ENCODE data around the gene GTF2A1L.
"Not testable (repeated sequence)": the region's sequence is repeated elsewhere in the genome, so short reads cannot be mapped to it uniquely, and the experiment has no call there.

GTF2A1L gene

DNA sequence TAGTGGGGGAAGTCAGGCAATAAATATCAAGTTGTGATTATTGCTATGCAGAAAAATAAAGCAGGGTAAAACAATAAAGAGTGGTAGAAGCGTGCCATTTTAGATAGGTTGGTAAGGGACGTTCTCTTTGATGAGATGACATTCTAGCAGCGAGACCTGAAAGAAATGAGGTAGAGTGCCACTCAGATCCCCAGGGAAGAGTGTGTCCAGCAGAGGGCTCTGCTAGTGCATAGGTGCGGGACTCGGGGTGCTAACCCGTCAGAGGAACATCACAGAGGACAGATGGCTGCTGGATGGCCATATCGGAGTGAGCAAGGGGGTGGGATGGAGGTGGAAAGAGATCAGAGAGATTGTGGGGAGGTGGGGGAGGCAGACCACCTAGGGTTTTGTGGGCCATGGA lies 16.3 kb upstream of the GTF2A1L start:
- in situ Hi-C loops (cut with HindIII; ENCODE audit: low sequenced_read_pairs): no loop called here
- TF ChIP-seq, protein P1, sequence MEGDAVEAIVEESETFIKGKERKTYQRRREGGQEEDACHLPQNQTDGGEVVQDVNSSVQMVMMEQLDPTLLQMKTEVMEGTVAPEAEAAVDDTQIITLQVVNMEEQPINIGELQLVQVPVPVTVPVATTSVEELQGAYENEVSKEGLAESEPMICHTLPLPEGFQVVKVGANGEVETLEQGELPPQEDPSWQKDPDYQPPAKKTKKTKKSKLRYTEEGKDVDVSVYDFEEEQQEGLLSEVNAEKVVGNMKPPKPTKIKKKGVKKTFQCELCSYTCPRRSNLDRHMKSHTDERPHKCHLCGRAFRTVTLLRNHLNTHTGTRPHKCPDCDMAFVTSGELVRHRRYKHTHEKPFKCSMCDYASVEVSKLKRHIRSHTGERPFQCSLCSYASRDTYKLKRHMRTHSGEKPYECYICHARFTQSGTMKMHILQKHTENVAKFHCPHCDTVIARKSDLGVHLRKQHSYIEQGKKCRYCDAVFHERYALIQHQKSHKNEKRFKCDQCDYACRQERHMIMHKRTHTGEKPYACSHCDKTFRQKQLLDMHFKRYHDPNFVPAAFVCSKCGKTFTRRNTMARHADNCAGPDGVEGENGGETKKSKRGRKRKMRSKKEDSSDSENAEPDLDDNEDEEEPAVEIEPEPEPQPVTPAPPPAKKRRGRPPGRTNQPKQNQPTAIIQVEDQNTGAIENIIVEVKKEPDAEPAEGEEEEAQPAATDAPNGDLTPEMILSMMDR (IDR thresholded peaks at IDR 0.05; ENCODE audit: low read depth, low read length, missing control alignments): peak; percentile 56
- DNase-seq (ENCODE audit: low read depth): no peak
- H3K4me3 ChIP-seq (ENCODE audit: low read depth, low read length): no peak overlapping the region

DNA sequence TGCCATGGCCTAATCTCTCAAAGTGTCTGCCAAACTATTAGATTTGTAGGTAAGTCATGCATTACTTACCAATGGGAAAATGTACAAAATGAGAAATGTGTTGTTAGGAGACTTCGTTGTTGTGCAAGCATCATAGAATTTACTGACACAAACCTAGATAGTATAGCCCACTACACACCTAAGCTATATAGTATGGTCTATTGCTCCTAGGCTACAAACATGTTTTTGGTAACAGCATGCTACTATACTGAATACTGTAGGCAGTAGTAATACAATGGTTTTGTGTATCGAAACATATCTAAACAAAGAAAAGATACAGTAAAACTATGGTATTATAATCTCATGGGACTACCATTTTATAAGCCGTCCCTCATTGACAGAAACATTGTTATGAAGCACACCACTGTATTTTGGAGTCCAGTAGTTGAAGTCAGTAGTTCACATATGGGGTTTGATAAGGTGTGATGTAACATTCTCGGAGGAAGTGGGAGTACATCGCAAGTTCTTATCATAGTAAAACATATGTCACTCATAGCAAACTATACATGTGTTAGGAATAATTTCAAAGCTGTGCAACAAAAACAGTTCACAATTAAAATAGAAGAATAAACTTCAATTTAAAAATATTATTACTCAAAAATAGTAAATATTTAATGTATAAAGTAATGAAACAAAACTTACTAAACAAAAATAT lies 12.0 kb upstream of the GTF2A1L start:
- TF ChIP-seq, protein P1 (IDR thresholded peaks at IDR 0.05; ENCODE audit: low read depth, low read length, missing control alignments): no peak
- in situ Hi-C loops (cut with HindIII; ENCODE audit: low sequenced_read_pairs): no loop called here
- no peak for DNase-seq (ENCODE audit: low read depth)
- H3K4me3 ChIP-seq (ENCODE audit: low read depth, low read length): no peak overlapping the region

DNA sequence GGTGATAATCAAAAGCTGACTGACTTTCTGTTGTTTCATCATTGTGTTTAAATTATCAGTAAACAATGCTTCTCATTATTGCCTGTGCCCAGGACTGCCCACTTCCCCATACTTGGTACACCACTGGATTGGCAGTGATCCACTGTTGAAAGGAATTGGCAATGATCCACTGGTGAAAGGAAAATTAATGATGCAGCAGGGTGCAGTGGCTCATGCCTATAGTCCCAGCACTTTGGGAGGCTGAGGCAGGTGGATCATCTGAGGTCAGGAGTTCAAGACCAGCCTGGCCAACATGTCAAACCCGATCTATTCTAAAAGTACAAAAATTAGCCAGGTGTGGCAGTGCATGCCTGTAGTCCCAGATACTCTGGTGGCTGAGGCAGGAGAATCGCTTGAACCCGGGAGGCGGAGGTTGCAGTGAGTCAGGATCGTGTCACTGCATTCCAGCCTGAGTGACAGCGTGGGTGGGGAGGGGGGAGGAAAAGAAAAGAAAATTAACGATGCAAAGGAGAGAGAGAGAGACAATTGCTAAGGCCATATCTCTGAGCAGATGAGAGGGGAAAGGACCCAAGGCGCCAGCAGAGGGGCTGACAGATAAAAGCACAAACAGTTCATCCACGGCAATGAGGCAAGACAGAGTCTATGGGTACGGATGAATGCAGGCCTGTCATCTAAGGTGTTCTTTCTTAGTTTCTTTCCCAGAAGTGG lies 10.2 kb upstream of the GTF2A1L start:
- TF ChIP-seq, protein P1 (IDR thresholded peaks at IDR 0.05; ENCODE audit: low read depth, low read length, missing control alignments): no peak
- in situ Hi-C loops (cut with HindIII; ENCODE audit: low sequenced_read_pairs): no loop called here
- no peak for DNase-seq (ENCODE audit: low read depth)
- H3K4me3 ChIP-seq (ENCODE audit: low read depth, low read length): no peak overlapping the region

DNA sequence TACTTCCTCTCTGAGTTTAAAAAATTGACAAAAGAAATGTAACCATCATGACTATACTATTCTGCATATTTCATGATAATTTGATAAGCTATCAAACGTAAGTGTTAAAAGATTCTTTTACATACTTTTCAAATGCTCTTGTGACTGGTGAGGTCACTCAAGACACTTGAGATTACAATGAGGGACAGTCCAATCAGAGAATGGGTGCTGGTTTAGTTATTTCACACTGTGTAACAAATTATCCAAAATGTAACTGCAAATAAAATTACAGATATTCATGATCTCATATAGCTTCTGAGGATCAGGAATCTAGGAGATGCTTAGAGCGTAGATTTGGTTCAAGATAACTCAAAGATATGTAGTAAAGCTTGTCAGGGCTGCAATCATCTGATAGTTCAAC lies 4.4 kb upstream of the GTF2A1L start:
- in situ Hi-C loops (cut with HindIII; ENCODE audit: low sequenced_read_pairs): loop anchor here (5.0 kb wide), 1 partner anchor 34 kb away; no protein-coding TSS in a partner anchor
- no peak overlapping the region for H3K4me3 ChIP-seq (ENCODE audit: low read depth, low read length)
- no peak for DNase-seq (ENCODE audit: low read depth)
- TF ChIP-seq, protein P1 (IDR thresholded peaks at IDR 0.05; ENCODE audit: low read depth, low read length, missing control alignments): no peak

DNA sequence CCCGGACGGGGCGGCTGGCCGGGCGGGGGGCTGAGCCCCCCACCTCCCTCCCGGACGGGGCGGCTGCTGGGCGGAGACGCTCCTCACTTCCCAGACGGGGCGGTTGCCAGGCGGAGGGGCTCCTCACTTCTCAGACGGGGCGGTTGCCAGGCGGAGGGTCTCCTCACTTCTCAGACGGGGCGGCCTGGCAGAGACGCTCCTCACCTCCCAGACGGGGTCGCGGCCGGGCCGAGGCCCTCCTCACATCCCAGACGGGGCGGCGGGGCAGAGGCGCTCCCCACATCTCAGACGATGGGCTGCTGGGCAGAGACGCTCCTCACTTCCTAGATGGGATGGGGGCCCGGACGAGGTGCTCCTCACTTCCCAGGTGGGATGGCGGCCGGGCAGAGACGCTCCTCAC lies 3.1 kb upstream of the GTF2A1L start:
- in situ Hi-C loops (cut with HindIII; ENCODE audit: low sequenced_read_pairs): loop anchor here (5.0 kb wide), 1 partner anchor 33 kb away; no protein-coding TSS in a partner anchor
- not testable (repeated sequence) for DNase-seq (ENCODE audit: low read depth); H3K4me3 ChIP-seq (ENCODE audit: low read depth, low read length)

DNA sequence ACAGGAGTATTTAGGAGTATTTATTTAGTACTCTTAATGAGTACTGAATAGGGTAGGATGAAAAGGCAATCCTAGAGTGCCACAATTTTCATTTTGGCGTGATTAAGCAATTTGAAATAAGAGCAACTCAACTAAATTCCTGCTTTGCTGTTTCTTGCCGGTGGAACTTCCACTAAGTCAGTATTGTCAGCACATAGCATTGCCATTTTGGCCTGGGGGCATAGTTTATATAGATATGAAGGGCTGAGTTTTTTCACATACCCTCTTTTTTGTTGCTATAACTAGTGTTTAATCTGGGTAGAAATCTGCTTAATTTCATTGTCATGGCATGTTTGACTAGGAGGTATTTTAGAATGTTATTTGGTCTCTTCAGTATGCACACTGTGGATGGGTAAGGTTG lies 1.9 kb downstream of the GTF2A1L start:
- no peak for DNase-seq (ENCODE audit: low read depth)
- in situ Hi-C loops (cut with HindIII; ENCODE audit: low sequenced_read_pairs): no loop called here
- no peak overlapping the region for H3K4me3 ChIP-seq (ENCODE audit: low read depth, low read length)
- TF ChIP-seq, protein P1 (IDR thresholded peaks at IDR 0.05; ENCODE audit: low read depth, low read length, missing control alignments): no peak

DNA sequence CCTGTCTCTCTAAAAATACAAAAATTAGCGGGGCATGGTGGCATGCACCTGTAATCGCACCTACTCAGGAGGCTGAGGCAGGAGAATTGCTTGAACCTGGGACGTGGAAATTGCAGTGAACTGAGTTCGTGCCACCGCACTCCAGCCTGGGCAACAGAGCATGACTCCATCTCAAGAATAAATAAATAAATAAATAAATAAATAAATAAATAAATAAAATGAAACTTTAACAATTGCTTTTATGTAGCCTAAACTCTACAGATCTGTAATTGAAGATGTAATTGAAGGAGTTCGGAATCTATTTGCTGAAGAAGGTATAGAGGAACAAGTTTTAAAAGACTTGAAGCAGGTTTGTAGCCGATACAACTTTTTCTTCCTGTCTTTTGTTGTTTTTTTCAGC lies 2.9 kb downstream of the GTF2A1L start:
- DNase-seq (ENCODE audit: low read depth): no peak
- in situ Hi-C loops (cut with HindIII; ENCODE audit: low sequenced_read_pairs): no loop called here
- TF ChIP-seq, protein P1 (IDR thresholded peaks at IDR 0.05; ENCODE audit: low read depth, low read length, missing control alignments): no peak
- H3K4me3 ChIP-seq (ENCODE audit: low read depth, low read length): no peak overlapping the region

DNA sequence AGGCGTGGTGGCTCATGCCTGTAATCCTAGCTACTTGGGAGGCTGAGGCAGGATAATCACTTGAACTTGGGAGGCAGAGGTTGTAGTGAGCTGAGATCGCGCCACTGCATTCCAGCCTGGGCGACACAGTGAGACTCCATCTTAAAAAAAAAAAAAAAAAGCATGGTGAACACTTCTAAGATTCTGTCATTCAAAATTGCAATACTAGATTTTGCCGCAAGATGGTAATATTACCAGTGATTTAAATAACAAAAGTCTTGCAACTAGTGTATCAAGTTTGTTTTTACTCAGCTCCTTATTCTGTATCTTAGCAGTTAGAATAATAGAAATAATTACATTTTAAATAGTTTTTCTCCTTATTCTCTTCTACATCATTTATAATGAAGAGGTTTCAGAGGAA lies 5.0 kb downstream of the GTF2A1L start:
- in situ Hi-C loops (cut with HindIII; ENCODE audit: low sequenced_read_pairs); DNase-seq (ENCODE audit: low read depth): not testable (repeated sequence)

More for the DNA sequence above, 5.0 kb downstream of the GTF2A1L start:
- not testable (repeated sequence) for H3K4me3 ChIP-seq (ENCODE audit: low read depth, low read length)

Measured in astrocyte of the cerebellum (primary cell).